ENCODE data around the gene FRMD4B. TPM values are rescaled to one million over a fixed set of nuclear protein-coding genes. Genes with fewer than 3 reads are reported as not detected.

The FRMD4B gene
- total and polyA plus RNA-seq, 7 donors, result 8.2 to 21.5 (median 13.2) TPM

DNA sequence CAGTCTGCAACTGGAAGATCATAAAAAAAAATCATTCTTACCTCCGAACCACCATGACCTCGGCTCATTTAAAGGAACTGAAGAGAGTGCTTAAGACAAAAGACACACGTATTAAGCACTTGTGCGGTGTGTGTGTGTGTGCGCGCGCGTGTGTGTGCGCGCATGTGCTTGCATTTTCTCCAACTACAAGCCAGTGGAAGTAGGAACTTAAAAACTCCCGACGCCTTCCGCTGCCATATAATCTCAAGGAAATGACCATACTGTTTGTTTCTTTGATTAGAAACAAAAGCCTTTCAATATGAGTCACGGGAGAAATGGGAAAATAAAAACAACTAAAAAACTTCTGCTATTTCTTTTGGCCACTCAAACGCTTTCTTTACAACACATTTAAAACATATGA is 32.4 kb downstream of the FRMD4B start:
- peak overlapping the region in 3 of 4 donors; percentile 8 to 23 (median 22) for H3K4me3 ChIP-seq
- H3K27ac ChIP-seq, result peak overlapping the region in 3 of 4 donors; percentile 33 to 49 (median 34)
- no peaks in the 10 kb centered on the region for H3K27me3 ChIP-seq
- 57 to 86% methylated on average over 15 of the region's 15 CpGs for WGBS, 2 donors
- TF ChIP-seq POLR2AphosphoS5 (IDR thresholded peaks at IDR 0.05) (peak in 2 of 4 donors; percentile 7 to 32), EP300 (IDR thresholded peaks at IDR 0.05) (no peak)
- intact Hi-C loops (cut with DNase I), result no loop called here
- H3K36me3 ChIP-seq, result no peaks in the 10 kb centered on the region
- no peaks in the 10 kb centered on the region for H3K9me3 ChIP-seq
- DNase-seq, result no peak
- H3K4me1 ChIP-seq, result peaks cover 0 to 5% (median 1%) of the 10 kb centered on the region in 4 donors

DNA sequence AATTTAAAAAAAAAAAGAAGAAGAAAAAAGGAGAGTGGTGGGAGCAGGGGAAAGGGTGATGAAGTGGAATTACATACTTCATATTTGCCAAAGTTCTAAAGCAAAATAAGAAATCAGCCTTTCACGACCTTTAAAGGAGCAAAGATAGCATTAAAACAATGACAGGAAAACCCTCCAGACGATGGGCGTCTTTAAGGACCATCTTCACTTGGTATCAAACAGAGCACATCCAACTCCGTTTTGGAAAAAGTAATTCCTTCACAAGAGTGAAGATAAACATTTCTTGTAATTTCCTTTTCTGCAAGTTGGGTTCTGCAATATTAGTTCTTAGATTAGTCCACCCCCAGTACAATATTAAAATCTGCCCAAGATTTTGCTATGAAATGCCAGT is 32.8 kb downstream of the FRMD4B start:
- Histone ChIP-seq H3K4me1 (peaks cover 0 to 5% (median 1%) of the 10 kb centered on the region in 4 donors), H3K9me3 (no peaks in the 10 kb centered on the region), H3K27me3 (no peaks in the 10 kb centered on the region), H3K36me3 (no peaks in the 10 kb centered on the region), H3K4me3 (peak overlapping the region in 3 of 4 donors; percentile 8 to 23 (median 22)), H3K27ac (peak overlapping the region in 3 of 4 donors; percentile 33 to 49 (median 34))
- DNase-seq, result no peak
- 39 to 81% methylated on average over 4 of the region's 4 CpGs for WGBS, 2 donors
- TF ChIP-seq EP300 (IDR thresholded peaks at IDR 0.05), result no peak
- no peak for TF ChIP-seq POLR2A (IDR thresholded peaks at IDR 0.05)
- TF ChIP-seq, protein P1, sequence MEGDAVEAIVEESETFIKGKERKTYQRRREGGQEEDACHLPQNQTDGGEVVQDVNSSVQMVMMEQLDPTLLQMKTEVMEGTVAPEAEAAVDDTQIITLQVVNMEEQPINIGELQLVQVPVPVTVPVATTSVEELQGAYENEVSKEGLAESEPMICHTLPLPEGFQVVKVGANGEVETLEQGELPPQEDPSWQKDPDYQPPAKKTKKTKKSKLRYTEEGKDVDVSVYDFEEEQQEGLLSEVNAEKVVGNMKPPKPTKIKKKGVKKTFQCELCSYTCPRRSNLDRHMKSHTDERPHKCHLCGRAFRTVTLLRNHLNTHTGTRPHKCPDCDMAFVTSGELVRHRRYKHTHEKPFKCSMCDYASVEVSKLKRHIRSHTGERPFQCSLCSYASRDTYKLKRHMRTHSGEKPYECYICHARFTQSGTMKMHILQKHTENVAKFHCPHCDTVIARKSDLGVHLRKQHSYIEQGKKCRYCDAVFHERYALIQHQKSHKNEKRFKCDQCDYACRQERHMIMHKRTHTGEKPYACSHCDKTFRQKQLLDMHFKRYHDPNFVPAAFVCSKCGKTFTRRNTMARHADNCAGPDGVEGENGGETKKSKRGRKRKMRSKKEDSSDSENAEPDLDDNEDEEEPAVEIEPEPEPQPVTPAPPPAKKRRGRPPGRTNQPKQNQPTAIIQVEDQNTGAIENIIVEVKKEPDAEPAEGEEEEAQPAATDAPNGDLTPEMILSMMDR (IDR thresholded peaks at IDR 0.05), result no peak
- TF ChIP-seq POLR2AphosphoS5 (IDR thresholded peaks at IDR 0.05), result no peak
- intact Hi-C loops (cut with DNase I), result no loop called here

DNA sequence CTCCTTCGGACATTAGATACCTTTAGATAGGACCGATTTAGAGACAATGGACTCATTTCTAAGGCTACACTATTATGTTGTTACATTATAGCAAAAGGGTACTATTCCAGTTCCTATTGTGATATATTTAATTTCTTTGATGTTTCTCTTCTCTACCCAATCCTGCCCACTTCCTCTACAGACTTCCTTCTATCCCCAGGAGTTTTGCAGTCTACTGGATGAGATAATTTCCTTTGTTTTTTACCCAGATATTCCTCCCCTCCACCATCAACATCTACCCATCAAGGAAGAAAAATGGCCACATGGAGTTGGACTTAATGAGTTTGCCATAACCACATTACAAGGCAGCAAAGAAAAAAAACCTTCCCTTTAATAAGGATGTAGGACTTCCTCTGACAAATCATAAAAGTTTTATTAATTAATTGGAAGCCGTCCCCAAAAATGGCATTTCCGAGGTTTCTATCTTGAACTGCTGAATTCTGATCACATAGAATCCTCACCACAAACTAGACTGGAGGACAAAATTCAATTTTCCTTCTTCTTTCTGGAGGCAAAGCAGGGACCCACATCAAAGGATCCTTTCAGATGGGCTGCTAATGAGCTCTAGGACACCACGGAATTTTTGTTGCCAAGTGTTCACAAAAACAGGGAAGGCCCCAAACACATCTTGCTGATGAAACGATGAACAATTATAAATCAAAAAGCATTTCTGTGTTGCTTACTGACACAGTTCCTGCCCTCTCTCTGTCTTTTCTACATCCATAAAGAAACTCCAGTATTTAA is 33.4 kb downstream of the FRMD4B start:
- peak overlapping the region in 3 of 4 donors; percentile 33 to 49 (median 34) for H3K27ac ChIP-seq
- no peak for DNase-seq
- peak overlapping the region in 2 of 4 donors; percentile 1 to 8 for H3K4me3 ChIP-seq
- no peaks in the 10 kb centered on the region for H3K9me3 ChIP-seq
- H3K36me3 ChIP-seq, result no peaks in the 10 kb centered on the region
- 64 to 87% methylated on average over 6 of the region's 6 CpGs for WGBS, 2 donors
- peaks cover 0 to 3% (median under 1%) of the 10 kb centered on the region in 4 donors for H3K4me1 ChIP-seq
- TF ChIP-seq POLR2A (IDR thresholded peaks at IDR 0.05), result no peak
- TF ChIP-seq POLR2AphosphoS5 (IDR thresholded peaks at IDR 0.05), result no peak
- TF ChIP-seq, protein P1 (IDR thresholded peaks at IDR 0.05), result no peak
- TF ChIP-seq EP300 (IDR thresholded peaks at IDR 0.05), result no peak
- intact Hi-C loops (cut with DNase I), result no loop called here
- no peaks in the 10 kb centered on the region for H3K27me3 ChIP-seq

DNA sequence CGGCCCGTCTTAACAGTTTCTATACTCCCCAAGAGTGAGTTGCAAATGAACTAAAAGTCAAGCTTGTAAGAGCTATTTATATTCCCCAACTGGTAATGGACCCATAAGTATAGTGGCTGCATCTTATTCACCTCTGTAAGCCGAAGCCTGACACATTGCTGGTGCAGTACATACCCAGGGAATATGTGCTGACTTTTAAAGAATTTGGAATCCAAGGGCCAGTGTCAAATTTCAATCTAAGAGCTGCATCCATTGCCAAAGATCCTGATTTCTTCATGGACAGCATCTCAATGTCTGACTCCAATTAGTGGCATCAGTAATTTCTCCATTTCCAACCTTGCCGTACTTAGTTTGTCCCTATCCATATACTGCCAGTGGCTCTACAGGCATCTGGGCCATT is 42.0 kb downstream of the FRMD4B start:
- Histone ChIP-seq H3K27me3 (no peaks in the 10 kb centered on the region), H3K4me3 (no peak overlapping the region), H3K36me3 (no peaks in the 10 kb centered on the region), H3K9me3 (peaks cover 0 to 2% (median 0%) of the 10 kb centered on the region in 4 donors), H3K27ac (no peak overlapping the region), H3K4me1 (peaks cover 0 to 4% (median 0%) of the 10 kb centered on the region in 4 donors)
- 92 to 96% methylated on average over 4 of the region's 4 CpGs for WGBS, 2 donors
- no peak for TF ChIP-seq POLR2A (IDR thresholded peaks at IDR 0.05)
- TF ChIP-seq, protein P1 (IDR thresholded peaks at IDR 0.05), result no peak
- no peak for TF ChIP-seq EP300 (IDR thresholded peaks at IDR 0.05)
- TF ChIP-seq POLR2AphosphoS5 (IDR thresholded peaks at IDR 0.05), result no peak
- no peak for DNase-seq
- intact Hi-C loops (cut with DNase I), result no loop called here

DNA sequence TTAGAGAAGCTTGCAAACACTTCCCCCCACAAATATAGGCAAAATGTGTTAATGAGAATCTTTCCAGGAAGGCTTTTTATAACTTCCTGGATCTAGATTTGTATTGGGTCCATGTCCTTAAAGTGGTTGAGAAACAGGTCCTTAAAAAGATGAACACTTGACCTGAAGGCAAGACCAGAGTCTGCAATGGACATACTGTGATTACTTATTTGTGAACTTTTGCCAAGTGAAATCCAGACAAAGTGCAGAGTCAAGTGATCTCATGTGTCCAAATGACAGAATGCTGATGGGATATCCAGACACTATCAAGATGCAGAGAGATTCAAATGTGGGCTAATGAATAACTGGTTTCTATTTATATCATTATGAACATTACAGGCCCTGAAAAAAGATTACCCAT is 43.8 kb downstream of the FRMD4B start:
- intact Hi-C loops (cut with DNase I), result no loop called here
- Histone ChIP-seq H3K9me3 (peaks cover 0 to 2% (median 0%) of the 10 kb centered on the region in 4 donors), H3K36me3 (no peaks in the 10 kb centered on the region), H3K4me1 (peaks cover 0 to 4% (median 0%) of the 10 kb centered on the region in 4 donors), H3K27me3 (no peaks in the 10 kb centered on the region), H3K4me3 (no peak overlapping the region), H3K27ac (no peak overlapping the region)
- DNase-seq, result no peak
- TF ChIP-seq EP300 (IDR thresholded peaks at IDR 0.05) (no peak), POLR2A (IDR thresholded peaks at IDR 0.05) (no peak), POLR2AphosphoS5 (IDR thresholded peaks at IDR 0.05) (no peak)
- TF ChIP-seq, protein P1 (IDR thresholded peaks at IDR 0.05), result no peak
